ENCODE data around the gene TSR3. TPM values are rescaled to one million over a fixed set of nuclear protein-coding genes. Genes with fewer than 3 reads are reported as not detected.

TSR3 gene
- polyA plus RNA-seq, 1 of the 3 experiments (the other 2 are of a cell fraction) = 87.3 TPM

DNA sequence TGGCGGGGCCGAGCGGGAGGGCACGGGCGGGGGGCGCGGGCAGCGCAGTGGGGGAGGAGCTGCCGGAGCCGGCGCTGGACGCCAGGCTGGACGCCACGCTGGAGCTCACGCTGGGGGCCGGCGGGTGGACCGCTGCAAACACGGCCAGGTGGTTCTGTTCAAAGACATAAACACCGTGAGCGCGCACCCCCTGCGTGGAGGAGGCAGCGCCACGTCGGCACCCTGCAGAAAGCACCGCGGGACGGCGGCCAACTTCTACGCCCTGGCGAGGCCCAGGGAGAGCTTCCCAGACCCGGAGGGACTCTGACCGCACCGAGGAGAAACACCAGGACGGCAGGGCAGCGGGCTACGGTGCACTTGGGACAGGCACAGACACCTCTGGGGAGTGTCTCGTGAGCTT lies 33.6 kb upstream of the TSR3 start (continued):
- no peak for TF ChIP-seq FOXM1 (IDR thresholded peaks at IDR 0.05; ENCODE audit: low read depth)
- TF ChIP-seq, protein P1, sequence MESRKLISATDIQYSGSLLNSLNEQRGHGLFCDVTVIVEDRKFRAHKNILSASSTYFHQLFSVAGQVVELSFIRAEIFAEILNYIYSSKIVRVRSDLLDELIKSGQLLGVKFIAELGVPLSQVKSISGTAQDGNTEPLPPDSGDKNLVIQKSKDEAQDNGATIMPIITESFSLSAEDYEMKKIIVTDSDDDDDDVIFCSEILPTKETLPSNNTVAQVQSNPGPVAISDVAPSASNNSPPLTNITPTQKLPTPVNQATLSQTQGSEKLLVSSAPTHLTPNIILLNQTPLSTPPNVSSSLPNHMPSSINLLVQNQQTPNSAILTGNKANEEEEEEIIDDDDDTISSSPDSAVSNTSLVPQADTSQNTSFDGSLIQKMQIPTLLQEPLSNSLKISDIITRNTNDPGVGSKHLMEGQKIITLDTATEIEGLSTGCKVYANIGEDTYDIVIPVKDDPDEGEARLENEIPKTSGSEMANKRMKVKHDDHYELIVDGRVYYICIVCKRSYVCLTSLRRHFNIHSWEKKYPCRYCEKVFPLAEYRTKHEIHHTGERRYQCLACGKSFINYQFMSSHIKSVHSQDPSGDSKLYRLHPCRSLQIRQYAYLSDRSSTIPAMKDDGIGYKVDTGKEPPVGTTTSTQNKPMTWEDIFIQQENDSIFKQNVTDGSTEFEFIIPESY (IDR thresholded peaks at IDR 0.05; ENCODE audit: borderline replicate concordance, low read depth) = no peak
- TF ChIP-seq, protein P2, sequence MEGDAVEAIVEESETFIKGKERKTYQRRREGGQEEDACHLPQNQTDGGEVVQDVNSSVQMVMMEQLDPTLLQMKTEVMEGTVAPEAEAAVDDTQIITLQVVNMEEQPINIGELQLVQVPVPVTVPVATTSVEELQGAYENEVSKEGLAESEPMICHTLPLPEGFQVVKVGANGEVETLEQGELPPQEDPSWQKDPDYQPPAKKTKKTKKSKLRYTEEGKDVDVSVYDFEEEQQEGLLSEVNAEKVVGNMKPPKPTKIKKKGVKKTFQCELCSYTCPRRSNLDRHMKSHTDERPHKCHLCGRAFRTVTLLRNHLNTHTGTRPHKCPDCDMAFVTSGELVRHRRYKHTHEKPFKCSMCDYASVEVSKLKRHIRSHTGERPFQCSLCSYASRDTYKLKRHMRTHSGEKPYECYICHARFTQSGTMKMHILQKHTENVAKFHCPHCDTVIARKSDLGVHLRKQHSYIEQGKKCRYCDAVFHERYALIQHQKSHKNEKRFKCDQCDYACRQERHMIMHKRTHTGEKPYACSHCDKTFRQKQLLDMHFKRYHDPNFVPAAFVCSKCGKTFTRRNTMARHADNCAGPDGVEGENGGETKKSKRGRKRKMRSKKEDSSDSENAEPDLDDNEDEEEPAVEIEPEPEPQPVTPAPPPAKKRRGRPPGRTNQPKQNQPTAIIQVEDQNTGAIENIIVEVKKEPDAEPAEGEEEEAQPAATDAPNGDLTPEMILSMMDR (IDR thresholded peaks at IDR 0.05) = no peak

DNA sequence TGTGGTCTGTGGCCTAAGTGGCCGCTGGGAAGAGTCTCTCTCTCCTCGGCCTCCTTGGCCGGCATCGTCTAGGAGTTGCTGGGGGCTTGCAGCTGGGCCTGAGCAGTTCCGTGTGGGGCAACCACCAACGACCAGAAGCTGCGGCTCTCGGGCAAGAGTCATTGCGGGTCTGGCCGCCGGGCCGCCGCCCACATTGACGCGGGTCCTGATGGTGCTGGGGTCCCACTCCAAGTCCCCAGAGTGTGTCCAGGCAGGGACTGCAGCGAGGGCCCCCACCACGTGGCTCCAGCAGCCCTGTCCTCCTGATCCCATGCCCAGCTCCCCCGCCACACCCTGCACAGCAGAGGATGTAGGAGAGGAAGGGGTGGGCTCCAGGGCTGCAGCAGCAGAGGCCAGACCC lies 31.9 kb upstream of the TSR3 start:
- H3K9me3 ChIP-seq = no peaks in the 10 kb centered on the region
- no peak overlapping the region for H2AFZ ChIP-seq (ENCODE audit: low read depth)
- TF ChIP-seq RFX5 (IDR thresholded peaks at IDR 0.05; ENCODE audit: low read length) (no peak), TAF1 (IDR thresholded peaks at IDR 0.05; ENCODE audit: borderline replicate concordance, low read depth, low read length) (no peak), CHD2 (IDR thresholded peaks at IDR 0.05; ENCODE audit: low read length, partially characterized antibody) (no peak), EZH2phosphoT487 (IDR thresholded peaks at IDR 0.05; ENCODE audit: borderline replicate concordance, low read depth) (no peak), SMC3 (IDR thresholded peaks at IDR 0.05; ENCODE audit: low read depth, low read length) (no peak)
- no peak overlapping the region for H3K4me2 ChIP-seq
- 80% methylated on average over 1 of the region's 18 CpGs for WGBS (ENCODE audit: low lambda C conversion rate)
- peaks cover 6% of the 10 kb centered on the region; the same call in 1 of the 2 replicates for H3K79me2 ChIP-seq (ENCODE audit: insufficient read depth)
- H3K36me3 ChIP-seq (replicated peaks in 1 of 2; ENCODE audit: control insufficient read depth in 1 of 2, insufficient read depth in 2 of 2, low read length in 1 of 2) = peaks cover 0 to 3% of the 10 kb centered on the region in 2 experiments
- no peak for DNase-seq
- H3K4me3 ChIP-seq (ENCODE audit: low read depth in 2 of 2, low read length in 1 of 2) = no peak overlapping the region
- H3F3A ChIP-seq (replicated peaks; ENCODE audit: insufficient read depth) = peaks cover 10% of the 10 kb centered on the region
- CTCF ChIA-PET = no interaction called here
- H3K27me3 ChIP-seq (ENCODE audit: insufficient read depth) = no peaks in the 10 kb centered on the region
- peaks cover 2 to 11% of the 10 kb centered on the region in 2 experiments; a peak in 2 of 4 replicates for H3K4me1 ChIP-seq (ENCODE audit: control insufficient read depth in 1 of 2, insufficient read depth in 2 of 2, low read depth in 1 of 2, low read length in 1 of 2)
- H3K27ac ChIP-seq (ENCODE audit: low read depth in 2 of 2, low read length in 1 of 2) = no peak overlapping the region
- H3K9ac ChIP-seq = no peak overlapping the region
- H4K20me1 ChIP-seq (ENCODE audit: insufficient read depth) = no peaks in the 10 kb centered on the region
- H3K9me2 ChIP-seq = no peaks in the 10 kb centered on the region
- POLR2A ChIA-PET = no interaction called here

DNA sequence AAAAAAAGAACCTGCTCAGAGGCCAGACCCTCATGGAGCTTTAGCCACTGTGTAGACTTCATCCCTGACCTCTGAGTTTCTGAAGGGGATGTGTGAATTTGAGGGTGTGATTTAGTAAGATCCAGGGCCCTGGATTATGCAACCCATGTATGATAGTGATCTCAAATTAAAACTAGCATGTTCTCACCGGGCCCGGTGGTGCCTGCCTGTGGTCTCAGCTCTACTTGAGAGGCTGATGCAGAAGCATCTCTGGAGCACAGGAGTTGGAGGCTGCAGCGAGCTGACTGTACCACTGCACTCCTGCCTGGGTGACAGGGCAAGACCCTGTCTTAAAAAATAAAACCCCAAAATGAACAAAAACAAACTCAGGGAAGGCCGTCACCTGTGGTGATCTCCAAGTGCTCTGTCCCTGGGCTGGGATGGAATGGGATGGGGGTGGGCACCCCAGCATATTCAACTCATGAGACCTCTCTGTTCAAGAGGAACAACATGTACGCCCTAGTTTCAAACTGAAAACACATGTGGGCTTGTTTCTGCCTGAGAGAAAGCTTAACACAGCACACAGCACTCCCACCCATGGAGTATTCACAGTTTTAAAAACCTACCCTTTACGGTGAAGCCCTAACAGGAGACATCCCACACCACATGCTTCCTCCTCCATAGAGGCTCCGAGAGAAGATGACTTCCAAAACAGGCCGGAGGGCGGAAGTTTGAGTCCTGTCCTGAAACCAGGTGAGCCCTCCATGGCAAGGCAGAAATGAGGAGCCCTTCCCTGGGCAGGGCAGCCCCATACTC lies 30.1 kb upstream of the TSR3 start:
- no peak for DNase-seq

More for the DNA sequence above, 30.1 kb upstream of the TSR3 start:
- Histone ChIP-seq H2AFZ (ENCODE audit: low read depth) (no peak overlapping the region), H3K27ac (ENCODE audit: low read depth in 2 of 2, low read length in 1 of 2) (no peak overlapping the region), H3K9ac (no peak overlapping the region), H3K4me3 (ENCODE audit: low read depth in 2 of 2, low read length in 1 of 2) (no peak overlapping the region), H4K20me1 (ENCODE audit: insufficient read depth) (no peaks in the 10 kb centered on the region), H3K27me3 (ENCODE audit: insufficient read depth) (no peaks in the 10 kb centered on the region), H3K9me2 (no peaks in the 10 kb centered on the region), H3K79me2 (ENCODE audit: insufficient read depth) (peaks cover 9% of the 10 kb centered on the region; the same call in 1 of the 2 replicates), H3K36me3 (replicated peaks in 1 of 2; ENCODE audit: control insufficient read depth in 1 of 2, insufficient read depth in 2 of 2, low read length in 1 of 2) (peaks cover 0 to 3% of the 10 kb centered on the region in 2 experiments), H3K4me1 (ENCODE audit: control insufficient read depth in 1 of 2, insufficient read depth in 2 of 2, low read depth in 1 of 2, low read length in 1 of 2) (peaks cover 9 to 12% of the 10 kb centered on the region in 2 experiments; a peak in 3 of 4 replicates), H3K4me2 (no peak overlapping the region), H3K9me3 (no peaks in the 10 kb centered on the region), H3F3A (replicated peaks; ENCODE audit: insufficient read depth) (peaks cover 10% of the 10 kb centered on the region)
- ChIA-PET POLR2A (no interaction called here), CTCF (interaction anchor here (1.2 kb wide), 1 partner anchor 18 kb away, joined by 5 read pairs; no protein-coding TSS in a partner anchor)
- 84% methylated on average over 9 of the region's 9 CpGs for WGBS (ENCODE audit: low lambda C conversion rate)
- TF ChIP-seq, protein P2 (IDR thresholded peaks at IDR 0.05) = no peak
- no peak for TF ChIP-seq ELF1 (IDR thresholded peaks at IDR 0.05)
- no peak for TF ChIP-seq MEF2A (IDR thresholded peaks at IDR 0.05; ENCODE audit: borderline replicate concordance, low read depth)
- TF ChIP-seq, protein P3, sequence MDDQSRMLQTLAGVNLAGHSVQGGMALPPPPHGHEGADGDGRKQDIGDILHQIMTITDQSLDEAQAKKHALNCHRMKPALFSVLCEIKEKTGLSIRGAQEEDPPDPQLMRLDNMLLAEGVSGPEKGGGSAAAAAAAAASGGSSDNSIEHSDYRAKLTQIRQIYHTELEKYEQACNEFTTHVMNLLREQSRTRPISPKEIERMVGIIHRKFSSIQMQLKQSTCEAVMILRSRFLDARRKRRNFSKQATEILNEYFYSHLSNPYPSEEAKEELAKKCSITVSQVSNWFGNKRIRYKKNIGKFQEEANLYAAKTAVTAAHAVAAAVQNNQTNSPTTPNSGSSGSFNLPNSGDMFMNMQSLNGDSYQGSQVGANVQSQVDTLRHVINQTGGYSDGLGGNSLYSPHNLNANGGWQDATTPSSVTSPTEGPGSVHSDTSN (IDR thresholded peaks at IDR 0.05) = no peak
- TF ChIP-seq POLR2AphosphoS5 (IDR thresholded peaks at IDR 0.05; ENCODE audit: low read depth, low read length) = no peak
- TF ChIP-seq, protein P4, sequence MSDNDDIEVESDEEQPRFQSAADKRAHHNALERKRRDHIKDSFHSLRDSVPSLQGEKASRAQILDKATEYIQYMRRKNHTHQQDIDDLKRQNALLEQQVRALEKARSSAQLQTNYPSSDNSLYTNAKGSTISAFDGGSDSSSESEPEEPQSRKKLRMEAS (IDR thresholded peaks at IDR 0.05; ENCODE audit: low read depth) = no peak

Measured in SK-N-SH (cell line).